Suprapubic skin (tissue), 4 donors: ENCODE measurements around the gene HOXA9. TPM values are rescaled to one million over a fixed set of nuclear protein-coding genes. Genes with fewer than 3 reads are reported as not detected.
A peak's percentile ranks its signal among the peaks of the same experiment; 100 is the strongest.

Experiments
- DNase-seq, 2 donors: peaks; one replicate each; pipeline ENCODE4 v3.0.0-alpha.2; 2019; ENCODE audit warnings: low spot score in 2 of 2
- H3K27ac ChIP-seq: fragments of 200-600 bp; sonication (generic); one replicate; pipeline ENCODE4 v1.5.1; 2019
- H3K27me3 ChIP-seq: fragments of 200-600 bp; sonication (generic); one replicate; pipeline ENCODE4 v1.5.1; 2019
- H3K36me3 ChIP-seq: fragments of 200-600 bp; sonication (generic); one replicate; pipeline ENCODE4 v1.5.1; 2019
- H3K4me1 ChIP-seq: fragments of 200-600 bp; sonication (generic); one replicate; pipeline ENCODE4 v1.5.1; 2019
- H3K4me3 ChIP-seq: fragments of 200-600 bp; sonication (generic); one replicate; pipeline ENCODE4 v1.5.1; 2019; ENCODE audit warnings: mild to moderate bottlenecking
- H3K9me3 ChIP-seq: fragments of 200-600 bp; sonication (generic); one replicate; pipeline ENCODE4 v1.5.1; 2019
- CTCF ChIP-seq, 2 donors: fragments of 200-600 bp in 1 of 2; fragments of 450-650 bp in 1 of 2; sonication (generic) in 1 of 2; IDR thresholded peaks; one replicate each; pipeline ENCODE4 v1.5.1; 2016 to 2019; ENCODE audit warnings: antibody characterized with exemption in 2 of 2, mild to moderate bottlenecking in 1 of 2, moderate library complexity in 1 of 2
- EP300 ChIP-seq: sonication (generic); formaldehyde crosslinking; IDR thresholded peaks from one replicate; pipeline ENCODE4 v1.6.1; 2017; ENCODE audit warnings: antibody characterized with exemption
- POLR2A ChIP-seq, 2 donors: fragments of 450-650 bp; IDR thresholded peaks; one replicate each; pipeline ENCODE4 v1.6.1; 2017; ENCODE audit warnings: antibody characterized with exemption in 2 of 2, mild to moderate bottlenecking in 2 of 2, moderate library complexity in 2 of 2
- POLR2AphosphoS5 ChIP-seq, 3 donors: sonication (generic); formaldehyde crosslinking; IDR thresholded peaks; one replicate each; pipeline ENCODE4 v1.6.1; 2017; ENCODE audit warnings: antibody characterized with exemption in 3 of 3
- WGBS: methylation state at CpG from one replicate; pipeline ENCODE4 v1.1.5; 2018; 5-methylcytosine and 5-hydroxymethylcytosine counted together
- total RNA-seq, 4 donors: library from RNA; depleted of rRNA; stranded (reverse); fragments of >200 nt; gene quantifications; one replicate each; pipeline ENCODE4 v1.1.0, GENCODE V29; 2016

HOXA9 gene
- total RNA-seq, 4 donors from 2014 or later, result 26.7 to 64.8 (median 48.7) TPM

- Histone ChIP-seq H3K27ac (no peak overlapping the region), H3K27me3 (no peaks in the 10 kb centered on the region)
- 73% methylated on average over 18 of the region's 18 CpGs for WGBS
These were observed 31.7 kb downstream of the HOXA9 start for GRCh38 chr7:27133409-27134231.

GRCh38 chr7:27132978-27133377 is 32.4 kb downstream of the HOXA9 start:
- no peak overlapping the region for H3K27ac ChIP-seq
- no peaks in the 10 kb centered on the region for H3K36me3 ChIP-seq
- no peaks in the 10 kb centered on the region for H3K27me3 ChIP-seq
- WGBS, result 65% methylated on average over 6 of the region's 6 CpGs
- peaks cover 51% of the 10 kb centered on the region for H3K4me1 ChIP-seq
- no peak for TF ChIP-seq CTCF (IDR thresholded peaks at IDR 0.05)
- no peak for TF ChIP-seq EP300
- TF ChIP-seq POLR2AphosphoS5 (IDR thresholded peaks at IDR 0.05), result no peak
- TF ChIP-seq POLR2A (IDR thresholded peaks at IDR 0.05), result no peak
- H3K9me3 ChIP-seq, result no peaks in the 10 kb centered on the region
- no peak for DNase-seq
- no peak overlapping the region for H3K4me3 ChIP-seq

More at GRCh38 chr7:27133409-27134231, 31.7 kb downstream of the HOXA9 start:
- H3K9me3 ChIP-seq, result no peaks in the 10 kb centered on the region
- TF ChIP-seq POLR2AphosphoS5 (IDR thresholded peaks at IDR 0.05) (no peak), CTCF (IDR thresholded peaks at IDR 0.05) (no peak), POLR2A (IDR thresholded peaks at IDR 0.05) (no peak), EP300 (no peak)
- no peak overlapping the region for H3K4me3 ChIP-seq
- H3K36me3 ChIP-seq, result no peaks in the 10 kb centered on the region
- peaks cover 57% of the 10 kb centered on the region for H3K4me1 ChIP-seq
- no peak for DNase-seq

DNA sequence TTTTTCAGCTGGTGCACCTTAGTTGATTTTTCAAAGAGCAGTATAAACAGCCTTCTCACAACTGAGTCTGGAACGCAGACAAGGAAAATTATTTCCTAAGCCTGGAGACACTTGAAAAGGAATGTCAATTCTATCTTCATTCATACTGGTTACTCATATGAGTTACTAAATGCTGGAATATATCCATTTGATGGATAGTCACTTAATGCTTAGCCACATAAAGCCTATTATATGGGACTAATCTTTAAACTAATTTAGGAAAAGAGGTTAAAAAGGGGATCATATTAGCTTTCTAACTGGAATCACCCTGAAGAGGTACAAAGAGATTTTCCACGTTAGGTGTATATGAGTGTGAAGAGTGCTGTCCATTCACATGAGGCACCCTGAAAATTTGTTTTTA is 33.1 kb downstream of the HOXA9 start:
- Histone ChIP-seq H3K27me3 (no peaks in the 10 kb centered on the region), H3K4me1 (peaks cover 46% of the 10 kb centered on the region), H3K36me3 (no peaks in the 10 kb centered on the region), H3K27ac (no peak overlapping the region), H3K9me3 (no peaks in the 10 kb centered on the region), H3K4me3 (no peak overlapping the region)
- TF ChIP-seq POLR2AphosphoS5 (IDR thresholded peaks at IDR 0.05), result no peak
- TF ChIP-seq EP300, result no peak
- TF ChIP-seq CTCF (IDR thresholded peaks at IDR 0.05), result no peak
- no peak for TF ChIP-seq POLR2A (IDR thresholded peaks at IDR 0.05)
- WGBS, result 75% methylated on average over 2 of the region's 2 CpGs
- DNase-seq, result no peak

DNA sequence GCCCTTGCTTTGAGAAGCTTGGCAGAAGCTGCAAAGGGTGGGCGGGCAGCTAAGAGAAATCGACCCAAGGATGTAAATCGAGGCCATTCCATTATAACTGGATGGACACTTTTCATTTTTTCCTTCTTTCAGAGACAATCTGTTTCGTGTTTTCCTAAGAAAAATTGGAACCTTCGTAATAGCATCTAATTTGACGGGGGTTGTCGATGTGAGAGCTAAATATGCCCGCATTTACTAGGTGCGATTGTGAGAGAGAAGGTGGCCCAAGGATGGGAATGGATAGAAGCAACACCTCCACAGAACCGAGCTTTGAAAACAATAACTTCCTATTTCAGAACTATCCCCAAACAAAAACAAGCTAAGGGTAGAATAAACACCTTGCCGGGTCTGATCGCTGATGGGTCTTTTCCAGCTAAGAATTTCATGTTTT is 33.9 kb downstream of the HOXA9 start:
- no peak for DNase-seq

GRCh38 chr7:27130540-27131389 is 34.6 kb downstream of the HOXA9 start, which contains the start of gene HOXA4:
TSS of gene HOXA4 (minus strand) at chr7:27130757. CDS start at chr7:27130733, 24 bp downstream.
- 6% methylated on average over 29 of the region's 67 CpGs for WGBS
- DNase-seq, result peak; percentile 95 to 96
- no peaks in the 10 kb centered on the region for H3K27me3 ChIP-seq
- TF ChIP-seq POLR2A (IDR thresholded peaks at IDR 0.05) (peak in 1 of 2 donors; percentile 76), CTCF (IDR thresholded peaks at IDR 0.05) (no peak), EP300 (no peak), POLR2AphosphoS5 (IDR thresholded peaks at IDR 0.05) (peak; percentile 63 to 80 (median 63))
- H3K27ac ChIP-seq, result peak within 1 kb of the TSS; percentile 87
- peaks cover 32% of the 10 kb centered on the region for H3K4me1 ChIP-seq
- peak within 1 kb of the TSS; percentile 85 for H3K4me3 ChIP-seq
- H3K36me3 ChIP-seq, result no peaks in the 10 kb centered on the region
- H3K9me3 ChIP-seq, result no peaks in the 10 kb centered on the region

More for the DNA sequence above, 33.9 kb downstream of the HOXA9 start:
- Histone ChIP-seq H3K27me3 (no peaks in the 10 kb centered on the region), H3K36me3 (no peaks in the 10 kb centered on the region), H3K27ac (peak overlapping the region; percentile 87), H3K4me3 (peak overlapping the region; percentile 85), H3K4me1 (peaks cover 38% of the 10 kb centered on the region), H3K9me3 (no peaks in the 10 kb centered on the region)
- WGBS, result 44% methylated on average over 12 of the region's 12 CpGs
- TF ChIP-seq EP300, result no peak
- TF ChIP-seq POLR2AphosphoS5 (IDR thresholded peaks at IDR 0.05), result no peak
- TF ChIP-seq POLR2A (IDR thresholded peaks at IDR 0.05), result no peak
